GM12892 (cell line): ENCODE measurements around the gene ALDH8A1.

Source experiments
- POLR2A ChIP-seq: IDR thresholded peaks from 2 replicates; pipeline ENCODE4 v1.6.1; 2011; ENCODE audit warnings: low read depth, low read length, control low read depth
- POLR2AphosphoS5 ChIP-seq: IDR thresholded peaks from 2 replicates; pipeline ENCODE4 v1.6.1; 2011; ENCODE audit warnings: low read depth, low read length, control low read depth
- TAF1 ChIP-seq: IDR thresholded peaks from 2 replicates; pipeline ENCODE4 v1.6.1; 2011; ENCODE audit warnings: low read depth, mild to moderate bottlenecking, control low read depth, low read length, borderline replicate concordance

DNA sequence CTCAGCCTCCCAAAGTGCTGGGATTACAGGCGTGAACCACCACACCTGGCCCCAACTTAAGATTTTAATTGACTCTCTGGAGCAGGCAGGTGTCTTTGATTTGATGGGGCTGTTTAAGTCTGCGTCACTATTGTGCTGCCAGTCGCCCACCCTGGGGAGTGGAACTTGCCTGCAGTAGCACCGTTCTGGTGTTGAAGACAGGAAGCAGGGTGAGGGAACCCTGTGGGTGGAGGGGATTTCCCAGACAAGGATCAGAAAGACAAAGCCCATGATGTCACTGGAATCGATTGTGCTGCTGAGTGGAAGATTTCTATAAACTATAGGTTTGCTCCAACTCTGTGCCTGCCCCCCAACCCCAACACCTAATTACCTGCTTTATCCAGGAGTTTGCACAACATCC, 11.0 kb downstream of the ALDH8A1 start:
- TF ChIP-seq POLR2AphosphoS5 (no peak), POLR2A (no peak), TAF1 (no peak)
